ENCODE measurements around the gene PRKAR1B. TPM values are rescaled to one million over a fixed set of nuclear protein-coding genes. Genes with fewer than 3 reads are reported as not detected.

PRKAR1B gene
- total RNA-seq, 1 experiment from 2014 or later, result 62.0 TPM

- CTCF ChIA-PET, result no interaction called here
- Histone ChIP-seq H3K4me1 (ENCODE audit: control insufficient read depth, insufficient read depth, low read length) (no peaks in the 10 kb centered on the region), H3K4me3 (ENCODE audit: low read depth in 2 of 2, low read length in 2 of 2) (no peak overlapping the region), H3K27me3 (ENCODE audit: control insufficient read depth, insufficient read depth, low read length) (no peaks in the 10 kb centered on the region), H3K9me3 (ENCODE audit: control insufficient read depth, insufficient read depth, low read depth, low read length) (no peaks in the 10 kb centered on the region), H3K27ac (ENCODE audit: low read length) (no peak overlapping the region), H3K36me3 (ENCODE audit: control insufficient read depth, insufficient read depth, low read length) (no peaks in the 10 kb centered on the region)
- in situ Hi-C loops (cut with HindIII; ENCODE audit: low pct_unique_long_range_greater_than_20kb, low sequenced_read_pairs), result no loop called here
- intact Hi-C loops (cut with micrococcal nuclease; ENCODE audit: unreplicated experiment), result no loop called here
- ATAC-seq, result no peak
- no peak for DNase-seq (ENCODE audit: low read depth, low spot score)
- POLR2A ChIA-PET, result no interaction called here
- BruUV-seq (replicated peaks), result no TSS peak
- TF ChIP-seq SIN3A (IDR thresholded peaks at IDR 0.05; ENCODE audit: borderline replicate concordance, insufficient read depth, low read depth, low read length), result no peak
- TF ChIP-seq CTCF (IDR thresholded peaks at IDR 0.05), result no peak
- TF ChIP-seq TCF7L2 (IDR thresholded peaks at IDR 0.05; ENCODE audit: low read depth, low read length), result no peak
- TF ChIP-seq, protein P1, sequence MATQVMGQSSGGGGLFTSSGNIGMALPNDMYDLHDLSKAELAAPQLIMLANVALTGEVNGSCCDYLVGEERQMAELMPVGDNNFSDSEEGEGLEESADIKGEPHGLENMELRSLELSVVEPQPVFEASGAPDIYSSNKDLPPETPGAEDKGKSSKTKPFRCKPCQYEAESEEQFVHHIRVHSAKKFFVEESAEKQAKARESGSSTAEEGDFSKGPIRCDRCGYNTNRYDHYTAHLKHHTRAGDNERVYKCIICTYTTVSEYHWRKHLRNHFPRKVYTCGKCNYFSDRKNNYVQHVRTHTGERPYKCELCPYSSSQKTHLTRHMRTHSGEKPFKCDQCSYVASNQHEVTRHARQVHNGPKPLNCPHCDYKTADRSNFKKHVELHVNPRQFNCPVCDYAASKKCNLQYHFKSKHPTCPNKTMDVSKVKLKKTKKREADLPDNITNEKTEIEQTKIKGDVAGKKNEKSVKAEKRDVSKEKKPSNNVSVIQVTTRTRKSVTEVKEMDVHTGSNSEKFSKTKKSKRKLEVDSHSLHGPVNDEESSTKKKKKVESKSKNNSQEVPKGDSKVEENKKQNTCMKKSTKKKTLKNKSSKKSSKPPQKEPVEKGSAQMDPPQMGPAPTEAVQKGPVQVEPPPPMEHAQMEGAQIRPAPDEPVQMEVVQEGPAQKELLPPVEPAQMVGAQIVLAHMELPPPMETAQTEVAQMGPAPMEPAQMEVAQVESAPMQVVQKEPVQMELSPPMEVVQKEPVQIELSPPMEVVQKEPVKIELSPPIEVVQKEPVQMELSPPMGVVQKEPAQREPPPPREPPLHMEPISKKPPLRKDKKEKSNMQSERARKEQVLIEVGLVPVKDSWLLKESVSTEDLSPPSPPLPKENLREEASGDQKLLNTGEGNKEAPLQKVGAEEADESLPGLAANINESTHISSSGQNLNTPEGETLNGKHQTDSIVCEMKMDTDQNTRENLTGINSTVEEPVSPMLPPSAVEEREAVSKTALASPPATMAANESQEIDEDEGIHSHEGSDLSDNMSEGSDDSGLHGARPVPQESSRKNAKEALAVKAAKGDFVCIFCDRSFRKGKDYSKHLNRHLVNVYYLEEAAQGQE (IDR thresholded peaks at IDR 0.05; ENCODE audit: insufficient read depth in 1 of 2, low read depth in 2 of 2, low read length in 1 of 2), result no peak
- no peak for TF ChIP-seq POLR2AphosphoS5 (IDR thresholded peaks at IDR 0.05; ENCODE audit: low read depth, low read length)
Measured at GRCh38 chr7:566100-566499, 161.0 kb downstream of the PRKAR1B start.

- no peaks in the 10 kb centered on the region for H3K4me1 ChIP-seq (ENCODE audit: control insufficient read depth, insufficient read depth, low read length)
- TF ChIP-seq, protein P1 (IDR thresholded peaks at IDR 0.05; ENCODE audit: insufficient read depth in 1 of 2, low read depth in 2 of 2, low read length in 1 of 2), result no peak
- in situ Hi-C loops (cut with HindIII; ENCODE audit: low pct_unique_long_range_greater_than_20kb, low sequenced_read_pairs), result no loop called here
- intact Hi-C loops (cut with micrococcal nuclease; ENCODE audit: unreplicated experiment), result no loop called here
- ChIA-PET POLR2A (no interaction called here), CTCF (no interaction called here)
- no TSS peak for BruUV-seq (replicated peaks)
- no peaks in the 10 kb centered on the region for H3K9me3 ChIP-seq (ENCODE audit: control insufficient read depth, insufficient read depth, low read depth, low read length)
- DNase-seq (ENCODE audit: low read depth, low spot score) (no peak), ATAC-seq (no peak)
- H3K36me3 ChIP-seq (ENCODE audit: control insufficient read depth, insufficient read depth, low read length), result no peaks in the 10 kb centered on the region
- no peak overlapping the region for H3K4me3 ChIP-seq (ENCODE audit: low read depth in 2 of 2, low read length in 2 of 2)
- H3K27ac ChIP-seq (ENCODE audit: low read length), result no peak overlapping the region
- no peaks in the 10 kb centered on the region for H3K27me3 ChIP-seq (ENCODE audit: control insufficient read depth, insufficient read depth, low read length)
Measured at GRCh38 chr7:564176-564865, 162.8 kb downstream of the PRKAR1B start.
